ENCODE results near the gene HEPHL1.

The HEPHL1 gene

GRCh38 chr11:94120946-94121345 lies 99.8 kb downstream of the HEPHL1 start:
- H3K4me3 ChIP-seq (ENCODE audit: insufficient read depth, low read length, poor library complexity, severe bottlenecking), result no peak overlapping the region
- TF ChIP-seq CTCF (IDR thresholded peaks at IDR 0.05; ENCODE audit: insufficient read depth, low read length, poor library complexity, severe bottlenecking), result no peak
- no peak for TF ChIP-seq EZH2phosphoT487 (conservative IDR thresholded peaks at IDR 0.05; ENCODE audit: low read length)
- H3K27ac ChIP-seq (ENCODE audit: low read depth, low read length), result no peak overlapping the region
- no peak overlapping the region for H2AFZ ChIP-seq (ENCODE audit: low read depth, low read length, severe bottlenecking)
- H3K27me3 ChIP-seq (ENCODE audit: low read length), result no peaks in the 10 kb centered on the region
- H3K4me2 ChIP-seq (ENCODE audit: low read depth, low read length, poor library complexity, severe bottlenecking), result no peak overlapping the region
- no peaks in the 10 kb centered on the region for H4K20me1 ChIP-seq (ENCODE audit: low read depth, low read length)
- no peak overlapping the region for H3K9ac ChIP-seq (ENCODE audit: low read length)
- H3F3A ChIP-seq (ENCODE audit: insufficient read depth), result no peaks in the 10 kb centered on the region
- no peaks in the 10 kb centered on the region for H3K9me3 ChIP-seq (ENCODE audit: insufficient read depth, low read length)
- no peaks in the 10 kb centered on the region for H3K36me3 ChIP-seq (ENCODE audit: low read length)
- no peaks in the 10 kb centered on the region for H3K79me2 ChIP-seq (ENCODE audit: insufficient read depth, low read length)
- no peaks in the 10 kb centered on the region for H3K9me2 ChIP-seq (replicated peaks; ENCODE audit: insufficient read depth, low read length)

- H3K9me3 ChIP-seq (ENCODE audit: insufficient read depth, low read length), result no peaks in the 10 kb centered on the region
- H3K9ac ChIP-seq (ENCODE audit: low read length), result no peak overlapping the region
- H3K27me3 ChIP-seq (ENCODE audit: low read length), result no peaks in the 10 kb centered on the region
- H3K79me2 ChIP-seq (ENCODE audit: insufficient read depth, low read length), result peaks cover 11% of the 10 kb centered on the region
- no peak overlapping the region for H3K4me2 ChIP-seq (ENCODE audit: low read depth, low read length, poor library complexity, severe bottlenecking)
- no peaks in the 10 kb centered on the region for H4K20me1 ChIP-seq (ENCODE audit: low read depth, low read length)
- H3K9me2 ChIP-seq (replicated peaks; ENCODE audit: insufficient read depth, low read length), result no peaks in the 10 kb centered on the region
- H3K4me3 ChIP-seq (ENCODE audit: insufficient read depth, low read length, poor library complexity, severe bottlenecking), result no peak overlapping the region
- H2AFZ ChIP-seq (ENCODE audit: low read depth, low read length, severe bottlenecking), result no peak overlapping the region
- no peaks in the 10 kb centered on the region for H3F3A ChIP-seq (ENCODE audit: insufficient read depth)
- no peak overlapping the region for H3K27ac ChIP-seq (ENCODE audit: low read depth, low read length)
- H3K36me3 ChIP-seq (ENCODE audit: low read length), result no peaks in the 10 kb centered on the region
- TF ChIP-seq EZH2phosphoT487 (conservative IDR thresholded peaks at IDR 0.05; ENCODE audit: low read length), result no peak
- TF ChIP-seq CTCF (IDR thresholded peaks at IDR 0.05; ENCODE audit: insufficient read depth, low read length, poor library complexity, severe bottlenecking), result no peak
These were observed 104.4 kb downstream of the HEPHL1 start for GRCh38 chr11:94125407-94126115.

GRCh38 chr11:94127638-94128037 lies 106.5 kb downstream of the HEPHL1 start:
- Histone ChIP-seq H3K27ac (ENCODE audit: low read depth, low read length) (no peak overlapping the region), H3K27me3 (ENCODE audit: low read length) (no peaks in the 10 kb centered on the region), H4K20me1 (ENCODE audit: low read depth, low read length) (no peaks in the 10 kb centered on the region; the same call in 1 of the 2 replicates), H3K36me3 (ENCODE audit: low read length) (no peaks in the 10 kb centered on the region), H3K79me2 (ENCODE audit: insufficient read depth, low read length) (peaks cover 28% of the 10 kb centered on the region), H3F3A (ENCODE audit: insufficient read depth) (no peaks in the 10 kb centered on the region), H3K9me2 (replicated peaks; ENCODE audit: insufficient read depth, low read length) (no peaks in the 10 kb centered on the region), H3K4me2 (ENCODE audit: low read depth, low read length, poor library complexity, severe bottlenecking) (peak overlapping the region; percentile 90), H3K9ac (ENCODE audit: low read length) (peak overlapping the region; percentile 83), H3K4me3 (ENCODE audit: insufficient read depth, low read length, poor library complexity, severe bottlenecking) (peak overlapping the region; percentile 79), H3K9me3 (ENCODE audit: insufficient read depth, low read length) (no peaks in the 10 kb centered on the region), H2AFZ (ENCODE audit: low read depth, low read length, severe bottlenecking) (peak overlapping the region; percentile 98)
- TF ChIP-seq EZH2phosphoT487 (conservative IDR thresholded peaks at IDR 0.05; ENCODE audit: low read length) (no peak), CTCF (IDR thresholded peaks at IDR 0.05; ENCODE audit: insufficient read depth, low read length, poor library complexity, severe bottlenecking) (no peak)

Measured in SU-DHL-6 (cell line).